HG02981 (cell line): ENCODE measurements around the gene CT47B1.
"Not testable (repeated sequence)": the region's sequence is repeated elsewhere in the genome, so short reads cannot be mapped to it uniquely, and the experiment has no call there.

Experiments used
- ATAC-seq: cut with Tn5 transposase; IDR thresholded peaks from one replicate; pipeline ENCODE4 v1.9.1; 2021; ENCODE audit warnings: mild to moderate bottlenecking, moderate library complexity; ENCODE audit not compliant: unreplicated experiment

CT47B1 gene

DNA sequence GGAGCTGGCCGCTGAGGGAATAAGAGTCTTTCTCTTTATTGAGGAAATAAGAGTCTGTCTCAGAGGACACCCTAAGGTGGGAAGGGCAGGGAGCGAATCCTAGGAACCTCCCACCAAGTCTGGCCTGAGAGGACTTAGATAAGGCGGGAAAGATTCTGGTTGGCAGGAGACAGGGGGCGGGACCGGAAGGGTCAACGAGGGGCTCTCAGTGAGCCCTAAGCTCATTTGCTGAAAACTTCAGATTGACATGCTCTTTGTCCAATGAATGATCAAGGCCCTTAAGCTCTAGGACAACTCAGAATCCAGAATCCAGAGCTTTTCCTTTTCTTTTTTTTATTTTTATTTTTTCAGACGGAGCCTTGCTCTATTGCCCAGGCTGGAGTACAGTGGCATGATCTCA is at the start of gene CT47B1:
Gene CT47B1, minus strand, starts transcription at position 101 of the 400 bp plus-strand sequence. CDS start 196 bp downstream, outside the sequence.
- not testable (repeated sequence) for ATAC-seq

DNA sequence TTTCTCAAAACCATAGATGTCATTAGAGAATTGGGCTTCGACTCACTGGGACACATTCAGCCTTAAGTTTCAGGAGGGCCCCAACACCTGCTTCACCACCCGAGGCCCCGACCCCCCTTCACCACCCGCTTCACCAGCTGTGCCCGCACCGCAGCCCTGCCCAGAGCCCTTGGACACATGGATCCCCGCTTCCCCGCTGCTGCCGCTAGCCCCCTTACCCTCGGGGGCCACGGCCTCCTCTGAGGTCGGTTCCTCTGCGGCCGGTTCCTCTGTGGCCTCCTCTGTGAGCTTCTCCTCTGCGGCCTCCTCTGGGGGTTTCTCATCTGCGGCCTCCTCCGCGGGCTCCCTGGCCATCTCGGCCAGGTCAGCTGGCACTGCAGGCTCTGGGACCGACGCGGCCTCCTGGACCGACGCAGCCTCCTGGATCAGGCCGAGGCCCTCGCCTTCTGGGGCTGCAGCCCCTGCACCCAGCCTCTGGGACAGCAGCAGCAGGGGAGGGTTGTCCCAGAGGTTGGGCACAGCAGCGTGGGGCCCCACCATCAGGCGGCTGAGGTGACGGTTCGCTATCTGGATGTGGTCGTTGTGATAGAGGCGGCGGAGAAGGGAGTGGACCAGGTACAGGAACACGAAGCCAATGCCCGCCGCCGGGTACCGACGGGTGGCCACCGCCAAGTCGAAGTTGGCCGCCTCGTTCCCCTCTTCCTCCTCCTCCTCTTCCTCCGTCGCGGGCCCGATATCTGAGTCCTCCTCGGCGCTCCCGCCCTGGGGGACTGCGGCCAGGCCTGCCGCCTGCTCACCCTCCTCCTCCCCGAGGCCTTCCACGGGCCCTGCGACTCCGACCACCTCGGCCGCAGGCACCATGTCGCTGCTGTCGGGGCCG is 748 bp downstream of the CT47B1 start:
- ATAC-seq: no peak

DNA sequence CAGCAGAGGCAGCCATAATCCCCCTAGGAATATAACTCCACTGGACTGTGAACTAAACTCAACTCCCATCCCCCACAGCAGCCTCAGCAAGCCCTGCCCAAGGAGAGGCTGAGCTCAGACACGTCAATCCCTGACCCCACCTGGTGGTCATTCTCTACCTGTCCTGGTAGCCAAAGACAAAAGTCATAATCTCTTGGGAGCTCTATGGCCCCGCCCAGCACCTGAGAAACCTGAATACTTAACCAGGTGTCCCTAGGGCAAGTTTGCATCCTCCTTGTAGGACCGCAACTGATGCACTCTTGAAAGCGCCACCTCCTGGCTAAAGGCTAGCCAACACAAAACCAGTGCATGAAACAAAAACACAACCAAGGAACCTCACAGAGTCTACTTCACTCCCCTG is 18.4 kb downstream of the CT47B1 start:
- no peak for ATAC-seq

DNA sequence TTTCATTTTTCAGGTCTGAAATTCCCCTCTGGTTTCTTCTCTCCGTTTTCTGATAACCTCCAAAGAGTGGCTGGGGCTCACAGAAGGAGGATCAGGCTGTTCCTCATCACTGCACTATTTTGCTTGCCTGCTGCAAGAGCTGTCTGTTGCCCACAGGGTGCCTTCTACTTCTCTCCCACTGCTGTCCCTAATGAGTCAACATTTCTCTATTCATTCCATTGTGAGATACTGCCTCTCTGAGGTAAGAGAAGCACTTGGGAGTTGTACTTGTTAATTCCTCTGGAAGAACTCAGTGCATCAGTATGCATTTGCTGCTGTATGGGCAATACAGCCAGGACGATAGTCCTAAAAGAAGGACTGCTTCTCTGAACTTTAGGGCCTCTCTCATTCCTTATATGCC is 34.8 kb downstream of the CT47B1 start:
- no peak for ATAC-seq

DNA sequence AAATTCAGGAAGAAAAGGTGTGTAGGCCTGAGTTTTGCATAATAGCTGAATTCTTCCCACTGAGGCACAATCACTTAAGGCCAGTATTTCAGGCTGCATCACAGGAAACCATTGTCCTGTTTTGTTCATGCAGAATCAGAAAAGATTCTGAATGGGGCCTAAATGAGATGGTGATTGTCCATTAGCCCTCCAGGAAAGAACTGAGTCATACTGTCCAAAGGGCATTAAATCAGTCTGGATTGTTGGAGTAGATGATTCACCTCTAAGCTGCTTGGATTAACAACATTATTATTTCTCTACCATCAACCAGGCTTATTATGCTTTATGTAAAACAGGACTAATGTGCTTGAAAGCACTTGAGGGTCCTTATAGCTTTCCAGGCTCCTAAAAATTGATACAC is 36.2 kb downstream of the CT47B1 start:
- no peak for ATAC-seq

DNA sequence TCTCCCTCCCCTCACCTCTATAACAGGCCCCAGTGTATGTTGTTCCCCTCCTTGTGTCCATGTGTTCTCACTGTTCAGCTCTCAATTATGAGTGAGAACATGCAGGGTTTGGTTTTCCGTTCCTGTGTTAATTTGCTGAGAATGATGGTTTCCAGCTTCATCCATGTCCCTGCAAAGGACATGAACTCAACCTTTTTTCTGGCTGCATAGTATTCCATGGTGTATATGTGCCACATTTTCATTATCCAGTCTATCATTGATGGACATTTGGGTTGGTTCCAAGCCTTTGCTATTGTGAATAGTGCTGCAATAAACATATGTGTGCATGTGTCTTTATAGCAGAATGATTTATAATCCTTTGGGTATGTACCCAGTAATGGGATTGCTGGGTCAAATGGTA is 48.5 kb downstream of the CT47B1 start:
- ATAC-seq: not testable (repeated sequence)

DNA sequence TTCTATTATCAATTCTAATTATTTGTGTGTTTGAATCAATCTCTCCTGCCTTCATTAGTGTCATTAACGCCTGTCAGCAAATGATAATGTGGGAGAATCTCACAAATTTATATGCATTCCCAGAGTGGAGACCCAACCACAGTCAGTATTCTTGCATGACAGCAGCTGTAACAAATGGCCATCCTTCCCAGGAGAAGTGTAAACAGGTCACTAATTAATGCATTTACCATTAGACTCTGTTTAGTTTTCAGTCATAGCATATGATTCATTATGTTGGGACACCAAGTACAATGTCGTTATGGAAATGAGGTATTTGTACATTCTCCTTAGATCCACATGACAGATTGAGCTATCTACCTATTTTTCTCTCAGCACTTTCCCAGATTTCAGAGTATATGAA is 50.5 kb downstream of the CT47B1 start:
- no peak for ATAC-seq

DNA sequence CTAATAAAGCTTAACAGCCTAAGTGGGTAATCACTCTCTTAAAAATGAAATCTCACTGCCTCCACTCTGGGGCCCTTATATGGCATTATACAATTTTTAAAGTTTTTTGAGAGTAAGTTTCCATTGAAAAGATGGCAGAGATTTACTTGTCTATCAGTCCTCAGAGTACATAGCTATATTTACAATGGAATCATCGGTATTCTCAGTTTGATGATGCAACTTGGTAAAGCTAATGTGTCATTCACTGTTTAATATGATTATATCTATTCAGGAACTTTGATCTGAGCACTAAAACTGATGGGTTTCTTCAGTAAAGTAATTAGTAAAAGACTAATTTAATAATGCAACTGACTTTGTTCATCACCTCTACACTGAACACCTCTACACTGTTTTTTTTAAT is 51.6 kb downstream of the CT47B1 start:
- no peak for ATAC-seq

DNA sequence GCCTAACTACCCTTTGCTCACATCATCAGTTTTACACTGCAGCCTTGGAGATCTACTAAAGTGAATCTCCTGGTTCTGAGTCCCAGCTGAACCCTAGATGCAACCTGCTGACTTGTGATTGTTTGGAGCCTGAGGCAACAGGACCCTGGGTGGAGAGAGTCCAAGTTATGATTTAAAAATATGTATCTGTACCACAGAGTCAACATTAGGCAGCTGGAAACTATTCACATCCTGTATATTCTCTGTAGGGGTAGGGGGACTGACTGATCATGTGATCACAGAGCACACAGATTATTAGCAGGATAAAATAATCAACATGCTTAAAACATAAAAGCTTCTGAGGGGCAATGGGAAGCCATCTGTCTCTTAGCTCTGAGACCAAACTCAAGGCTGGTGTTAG is 52.1 kb downstream of the CT47B1 start:
- ATAC-seq: no peak
